WTC11 (cell line): ENCODE measurements around the gene AGBL4. TPM values are rescaled to one million over a fixed set of nuclear protein-coding genes. Genes with fewer than 3 reads are reported as not detected.

Experiments used
- ATAC-seq: fragments of 200-7000 bp; cut with Tn5 transposase; 2 replicates; pipeline ENCODE4 v1.10.0; 2021; ENCODE audit warnings: mild to moderate bottlenecking, moderate library complexity
- CTCF ChIA-PET: fragments of 300-600 bp; sonication (Branson Sonifier 250); formaldehyde crosslinking; loops from one replicate; lab custom pipeline; 2021; ENCODE audit warnings: antibody characterized with exemption; lab: Charles Lee
- POLR2A ChIA-PET: fragments of 350-600 bp; sonication (Branson Sonifier 250); formaldehyde crosslinking; loops from one replicate; lab custom pipeline; 2021; ENCODE audit warnings: antibody characterized with exemption; lab: Charles Lee
- DNase-seq: peaks from one replicate; pipeline ENCODE4 v3.0.0; 2021; ENCODE audit warnings: low spot score
- H3K27ac Mint-ChIP-seq: 2 replicates; pipeline ENCODE4 v1.8.0; 2021; ENCODE audit warnings: mixed read lengths
- H3K27me3 Mint-ChIP-seq: 2 replicates; pipeline ENCODE4 v1.8.0; 2021; ENCODE audit warnings: low read depth, mild to moderate bottlenecking, moderate library complexity, mixed read lengths
- H3K36me3 Mint-ChIP-seq: 2 replicates; pipeline ENCODE4 v1.8.0; 2021; ENCODE audit warnings: mixed read lengths
- H3K4me1 Mint-ChIP-seq: 2 replicates; pipeline ENCODE4 v1.8.0; 2022; ENCODE audit warnings: mixed read lengths
- H3K4me3 Mint-ChIP-seq: 2 replicates; pipeline ENCODE4 v1.8.0; 2021; ENCODE audit warnings: mild to moderate bottlenecking, moderate library complexity, mixed read lengths
- H3K9me3 Mint-ChIP-seq: 2 replicates; pipeline ENCODE4 v1.8.0; 2021; ENCODE audit warnings: mixed read lengths
- AFF4 ChIP-seq: sonication (generic); formaldehyde crosslinking; IDR thresholded peaks from 2 replicates; pipeline ENCODE4 v1.8.1; 2023; ENCODE audit warnings: mild to moderate bottlenecking, missing genetic modification reagents, borderline replicate concordance
- ATF1 ChIP-seq: sonication (generic); formaldehyde crosslinking; IDR thresholded peaks from 2 replicates; pipeline ENCODE4 v1.8.1; 2023; ENCODE audit warnings: mild to moderate bottlenecking, moderate library complexity, missing genetic modification reagents
- CBFB ChIP-seq: sonication (generic); formaldehyde crosslinking; IDR thresholded peaks from 2 replicates; pipeline ENCODE4 v1.8.1; 2022; ENCODE audit warnings: mild to moderate bottlenecking, low read depth, missing genetic modification reagents
- E2F1 ChIP-seq: sonication (generic); formaldehyde crosslinking; IDR thresholded peaks from 2 replicates; pipeline ENCODE4 v1.8.0; 2022; ENCODE audit warnings: mild to moderate bottlenecking, missing genetic modification reagents
- ERG ChIP-seq: fragments of 250-450 bp; sonication (Bioruptor Pico); IDR thresholded peaks from 2 replicates; pipeline ENCODE4 v1.8.0; 2021; ENCODE audit warnings: mild to moderate bottlenecking
- FOXK1 ChIP-seq: sonication (generic); formaldehyde crosslinking; IDR thresholded peaks from 2 replicates; pipeline ENCODE4 v1.8.0; 2022; ENCODE audit warnings: mild to moderate bottlenecking, moderate library complexity, missing genetic modification reagents
- FOXP4 ChIP-seq: sonication (generic); formaldehyde crosslinking; IDR thresholded peaks from 2 replicates; pipeline ENCODE4 v1.8.0; 2022; ENCODE audit warnings: mild to moderate bottlenecking, missing genetic modification reagents
- HMGXB4 ChIP-seq: sonication (generic); formaldehyde crosslinking; IDR thresholded peaks from 2 replicates; pipeline ENCODE4 v1.8.1; 2023; ENCODE audit warnings: mild to moderate bottlenecking, moderate library complexity, missing genetic modification reagents
- MYBL2 ChIP-seq: sonication (generic); formaldehyde crosslinking; IDR thresholded peaks from 2 replicates; pipeline ENCODE4 v1.8.1; 2023; ENCODE audit warnings: mild to moderate bottlenecking, moderate library complexity, missing genetic modification reagents
- NR3C1 ChIP-seq: sonication (generic); formaldehyde crosslinking; conservative IDR thresholded peaks from 2 replicates; pipeline ENCODE4 v1.8.1; 2023; ENCODE audit warnings: low read depth, mild to moderate bottlenecking, missing genetic modification reagents
- SOX15 ChIP-seq: fragments of 250-450 bp; sonication (Bioruptor Pico); IDR thresholded peaks from 2 replicates; pipeline ENCODE4 v1.9.0; 2021; ENCODE audit warnings: mild to moderate bottlenecking
- SP1 ChIP-seq: sonication (generic); formaldehyde crosslinking; conservative IDR thresholded peaks from 2 replicates; pipeline ENCODE4 v1.8.1; 2022; ENCODE audit warnings: missing genetic modification reagents
- STAT6 ChIP-seq: sonication (generic); formaldehyde crosslinking; conservative IDR thresholded peaks from 2 replicates; pipeline ENCODE4 v1.8.1; 2023; ENCODE audit warnings: mild to moderate bottlenecking, low read depth, missing genetic modification reagents, moderate library complexity
- TCF7 ChIP-seq: sonication (generic); formaldehyde crosslinking; IDR thresholded peaks from 2 replicates; pipeline ENCODE4 v1.8.0; 2022; ENCODE audit warnings: mild to moderate bottlenecking, low read depth, missing genetic modification reagents, moderate library complexity
- ZNF138 ChIP-seq: sonication (generic); formaldehyde crosslinking; conservative IDR thresholded peaks from 2 replicates; pipeline ENCODE4 v1.8.1; 2022; ENCODE audit warnings: mild to moderate bottlenecking, moderate library complexity, missing genetic modification reagents
- ZNF232 ChIP-seq: sonication (generic); formaldehyde crosslinking; IDR thresholded peaks from 2 replicates; pipeline ENCODE4 v1.8.0; 2022; ENCODE audit warnings: mild to moderate bottlenecking, missing genetic modification reagents
- ZNF263 ChIP-seq: sonication (generic); formaldehyde crosslinking; IDR thresholded peaks from 2 replicates; pipeline ENCODE4 v1.8.1; 2022; ENCODE audit warnings: low read depth, mild to moderate bottlenecking, moderate library complexity, missing genetic modification reagents
- total RNA-seq: library from RNA; stranded (reverse); gene quantifications from 3 replicates; pipeline ENCODE4 v1.2.3, GENCODE V29; 2021

The AGBL4 gene
- total RNA-seq, 1 experiment from 2014 or later, result 0.87 TPM

- ChIA-PET POLR2A (no interaction called here), CTCF (no interaction called here)
- Mint-ChIP-seq H3K4me3 (no peak overlapping the region), H3K36me3 (no peaks in the 10 kb centered on the region), H3K9me3 (no peaks in the 10 kb centered on the region), H3K27me3 (no peaks in the 10 kb centered on the region; the same call in 1 of the 2 replicates), H3K4me1 (no peaks in the 10 kb centered on the region), H3K27ac (no peak overlapping the region)
- no peak for DNase-seq
- ATAC-seq, result no peak
- TF ChIP-seq STAT6 (CRISPR knock-in tag), result no peak
Measured at GRCh38 chr1:48602349-48602748, 1421.4 kb downstream of the AGBL4 start.

GRCh38 chr1:48600182-48600581, 1423.6 kb downstream of the AGBL4 start:
- Mint-ChIP-seq H3K9me3 (no peaks in the 10 kb centered on the region), H3K27ac (no peak overlapping the region), H3K4me1 (peaks cover 12% of the 10 kb centered on the region)
- DNase-seq, result no peak
- ChIA-PET POLR2A (no interaction called here), CTCF (no interaction called here)
- TF ChIP-seq HMGXB4 (CRISPR knock-in tag) (no peak), ZNF138 (CRISPR knock-in tag) (no peak), MYBL2 (no peak), ERG (no peak), E2F1 (CRISPR knock-in tag) (no peak), FOXP4 (CRISPR knock-in tag) (no peak)
- TF ChIP-seq, all 79 proteins: peak for 0
- no peak for ATAC-seq
- H3K4me3 Mint-ChIP-seq, result no peak overlapping the region
- H3K36me3 Mint-ChIP-seq, result no peaks in the 10 kb centered on the region
- H3K27me3 Mint-ChIP-seq, result no peaks in the 10 kb centered on the region

- H3K27ac Mint-ChIP-seq, result no peak overlapping the region
- DNase-seq, result no peak
- no peaks in the 10 kb centered on the region for H3K9me3 Mint-ChIP-seq
- no peak overlapping the region for H3K4me3 Mint-ChIP-seq
- no peaks in the 10 kb centered on the region for H3K36me3 Mint-ChIP-seq
- ATAC-seq, result no peak
- ChIA-PET CTCF (interaction anchor here (3.2 kb wide), 1 partner anchor 80 kb away, joined by 23 read pairs; no protein-coding TSS in a partner anchor), POLR2A (no interaction called here)
- no peaks in the 10 kb centered on the region for H3K27me3 Mint-ChIP-seq
- H3K4me1 Mint-ChIP-seq, result peaks cover 18% of the 10 kb centered on the region
- TF ChIP-seq AFF4 (CRISPR knock-in tag), result no peak
- TF ChIP-seq TCF7, result no peak
- no peak for TF ChIP-seq SOX15
- TF ChIP-seq ZNF263 (CRISPR knock-in tag), result no peak
- TF ChIP-seq SP1 (CRISPR knock-in tag), result no peak
- TF ChIP-seq FOXP4 (CRISPR knock-in tag), result no peak
- no peak for TF ChIP-seq NR3C1 (CRISPR knock-in tag)
- TF ChIP-seq FOXK1 (CRISPR knock-in tag), result no peak
- TF ChIP-seq ZNF232 (CRISPR knock-in tag), result no peak
- TF ChIP-seq CBFB (CRISPR knock-in tag), result no peak
- TF ChIP-seq ATF1, result no peak
Measured at GRCh38 chr1:48597663-48598062, 1426.1 kb downstream of the AGBL4 start.
